Brain microvascular endothelial cell (primary cell): ENCODE measurements around the gene OR10R2.

ENCODE experiments used
- DNase-seq: peaks from one replicate; pipeline ENCODE4 v3.0.0-alpha.2; 2020
- H3K27ac ChIP-seq: fragments of 250-450 bp; sonication (Bioruptor Pico); 2 replicates; pipeline ENCODE4 v1.5.1; 2020; ENCODE audit warnings: mild to moderate bottlenecking, moderate library complexity
- H3K27me3 ChIP-seq: fragments of 250-450 bp; sonication (Bioruptor Pico); replicated peaks from 2 replicates; pipeline ENCODE4 v1.5.1; 2020; ENCODE audit warnings: mild to moderate bottlenecking
- H3K36me3 ChIP-seq: fragments of 250-450 bp; sonication (Bioruptor Pico); replicated peaks from 2 replicates; pipeline ENCODE4 v1.5.1; 2020; ENCODE audit warnings: mild to moderate bottlenecking
- H3K4me3 ChIP-seq: 2 replicates; pipeline ENCODE4 v1.5.1; 2011; ENCODE audit warnings: low read depth, mild to moderate bottlenecking, control low read depth, low read length, moderate library complexity
- in situ Hi-C: cut with HindIII; loops from 2 replicates; pipeline ENCODE4 v1.10.0; 2017; ENCODE audit warnings: low sequenced_read_pairs, low pct_ligation_motif_present
- TF ChIP-seq, protein P1 (sequence below): IDR thresholded peaks from 2 replicates; pipeline ENCODE4 v1.5.1; 2011; ENCODE audit warnings: low read depth, mild to moderate bottlenecking, moderate library complexity, low read length, control low read depth, inconsistent platforms; ENCODE audit errors: missing control alignments

The OR10R2 gene

DNA sequence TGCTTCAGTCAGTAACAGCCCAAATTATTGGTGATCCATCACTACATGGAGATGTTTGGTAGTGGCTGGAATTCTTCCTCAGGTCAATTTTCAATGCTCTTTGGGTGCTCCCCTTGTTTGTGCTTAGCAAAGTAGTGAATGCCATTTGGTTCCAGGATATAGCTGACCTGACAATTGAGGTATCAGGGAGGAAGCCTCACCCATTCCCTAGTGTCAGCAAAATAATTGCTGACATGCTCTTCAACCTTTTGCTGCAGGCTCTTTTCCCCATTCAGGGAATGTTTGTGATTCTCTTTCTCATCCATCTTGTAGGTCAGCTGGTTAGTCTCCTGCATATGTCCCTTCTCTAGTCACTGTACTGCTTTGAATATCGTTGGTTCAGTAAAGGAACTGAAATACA lies 17.5 kb upstream of the OR10R2 start:
- no peak for DNase-seq
- no peak overlapping the region for H3K27ac ChIP-seq
- in situ Hi-C loops = no loop called here
- H3K4me3 ChIP-seq = no peak overlapping the region
- no peaks in the 10 kb centered on the region for H3K36me3 ChIP-seq
- H3K27me3 ChIP-seq = no peaks in the 10 kb centered on the region
- TF ChIP-seq, protein P1, sequence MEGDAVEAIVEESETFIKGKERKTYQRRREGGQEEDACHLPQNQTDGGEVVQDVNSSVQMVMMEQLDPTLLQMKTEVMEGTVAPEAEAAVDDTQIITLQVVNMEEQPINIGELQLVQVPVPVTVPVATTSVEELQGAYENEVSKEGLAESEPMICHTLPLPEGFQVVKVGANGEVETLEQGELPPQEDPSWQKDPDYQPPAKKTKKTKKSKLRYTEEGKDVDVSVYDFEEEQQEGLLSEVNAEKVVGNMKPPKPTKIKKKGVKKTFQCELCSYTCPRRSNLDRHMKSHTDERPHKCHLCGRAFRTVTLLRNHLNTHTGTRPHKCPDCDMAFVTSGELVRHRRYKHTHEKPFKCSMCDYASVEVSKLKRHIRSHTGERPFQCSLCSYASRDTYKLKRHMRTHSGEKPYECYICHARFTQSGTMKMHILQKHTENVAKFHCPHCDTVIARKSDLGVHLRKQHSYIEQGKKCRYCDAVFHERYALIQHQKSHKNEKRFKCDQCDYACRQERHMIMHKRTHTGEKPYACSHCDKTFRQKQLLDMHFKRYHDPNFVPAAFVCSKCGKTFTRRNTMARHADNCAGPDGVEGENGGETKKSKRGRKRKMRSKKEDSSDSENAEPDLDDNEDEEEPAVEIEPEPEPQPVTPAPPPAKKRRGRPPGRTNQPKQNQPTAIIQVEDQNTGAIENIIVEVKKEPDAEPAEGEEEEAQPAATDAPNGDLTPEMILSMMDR = no peak

DNA sequence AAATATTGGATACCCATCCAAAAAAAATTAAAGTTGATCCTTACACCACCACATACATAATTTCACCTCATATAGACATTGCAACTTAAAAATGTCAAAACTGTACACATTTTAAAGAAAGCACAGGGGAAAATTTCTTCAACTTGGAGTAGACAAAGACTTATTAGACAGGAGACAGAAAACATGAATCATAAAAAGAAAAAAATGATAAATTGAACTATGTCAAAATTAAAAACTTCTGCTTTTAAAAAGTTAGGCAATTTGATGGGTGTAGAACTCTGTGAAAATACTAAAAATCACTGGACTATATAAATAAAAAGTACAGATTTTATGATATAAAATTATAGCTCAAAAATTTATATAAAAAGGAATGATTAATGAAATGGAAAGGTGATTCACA lies 14.8 kb upstream of the OR10R2 start:
- in situ Hi-C loops = no loop called here

GRCh38 chr1:158458263-158458662 lies 13.8 kb upstream of the OR10R2 start:
- TF ChIP-seq, protein P1 = no peak
- Histone ChIP-seq H3K36me3 (no peaks in the 10 kb centered on the region), H3K4me3 (no peak overlapping the region), H3K27ac (no peak overlapping the region), H3K27me3 (no peaks in the 10 kb centered on the region)
- DNase-seq = no peak
- in situ Hi-C loops = no loop called here

More for the DNA sequence above, 14.8 kb upstream of the OR10R2 start:
- TF ChIP-seq, protein P1 = no peak
- Histone ChIP-seq H3K27me3 (no peaks in the 10 kb centered on the region), H3K4me3 (no peak overlapping the region), H3K36me3 (no peaks in the 10 kb centered on the region), H3K27ac (no peak overlapping the region)
- no peak for DNase-seq

DNA sequence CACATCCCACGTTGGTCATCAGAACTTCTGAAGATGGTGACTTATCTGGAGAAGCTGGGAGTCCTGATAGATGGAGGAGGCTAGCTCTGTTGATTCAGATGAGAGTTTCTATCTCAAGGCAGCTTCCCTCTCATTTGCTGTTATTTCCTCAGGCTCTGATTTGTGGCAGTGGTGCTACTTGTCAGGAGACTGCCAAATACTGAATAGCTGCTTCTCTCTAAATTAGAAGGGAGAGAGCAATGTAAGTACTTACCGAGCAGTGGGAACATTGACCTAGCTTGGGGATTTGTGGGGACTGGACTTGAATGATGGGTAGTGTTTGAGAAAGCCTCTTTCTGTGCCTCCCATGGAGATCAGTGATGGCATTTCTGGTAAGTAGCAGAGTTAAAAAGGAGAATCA lies 10.5 kb upstream of the OR10R2 start, which contains the start of gene OR10K1:
TSS of gene OR10K1 (plus strand) at position 301 of the 400 bp plus-strand sequence. CDS start 3,728 bp downstream, outside the sequence.
- Histone ChIP-seq H3K36me3 (no peaks in the 10 kb centered on the region), H3K4me3 (no peak within 1 kb of the TSS), H3K27me3 (no peaks in the 10 kb centered on the region), H3K27ac (no peak within 1 kb of the TSS)
- in situ Hi-C loops = no loop called here
- TF ChIP-seq, protein P1 = no peak
- DNase-seq = no peak

DNA sequence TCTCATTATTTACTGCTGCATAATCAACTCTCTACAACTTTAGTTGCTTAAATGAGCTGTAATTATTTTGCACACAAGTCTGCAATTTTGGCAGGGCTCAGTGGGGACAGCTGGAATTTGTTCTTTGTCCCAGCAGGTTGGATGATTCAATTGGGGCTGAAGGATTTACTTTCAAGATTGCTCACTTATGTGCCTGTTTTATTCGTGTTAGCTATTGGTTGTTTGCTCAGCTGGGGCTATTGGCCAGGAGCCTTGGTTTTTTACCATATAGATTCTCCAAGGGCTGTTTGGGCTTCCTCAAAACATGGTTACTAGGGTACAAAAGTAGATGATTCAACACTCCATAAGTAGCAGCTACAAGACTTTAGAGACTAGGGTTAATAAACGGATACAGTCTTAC lies 13.4 kb downstream of the OR10R2 start:
- TF ChIP-seq, protein P1 = no peak
- no peak for DNase-seq
- in situ Hi-C loops = no loop called here
- H3K27ac ChIP-seq = no peak overlapping the region
- no peak overlapping the region for H3K4me3 ChIP-seq
- no peaks in the 10 kb centered on the region for H3K27me3 ChIP-seq
- H3K36me3 ChIP-seq = no peaks in the 10 kb centered on the region

- DNase-seq = no peak
- H3K27ac ChIP-seq = no peak overlapping the region
- in situ Hi-C loops = no loop called here
- H3K27me3 ChIP-seq = no peaks in the 10 kb centered on the region
- no peak overlapping the region for H3K4me3 ChIP-seq
- H3K36me3 ChIP-seq = no peaks in the 10 kb centered on the region
- TF ChIP-seq, protein P1 = no peak
Measured at GRCh38 chr1:158491316-158491715, 19.3 kb downstream of the OR10R2 start.
